Prostate gland (tissue), 2 donors: ENCODE data around the gene ATF6.

Source experiments
- POLR2A ChIP-seq: fragments of 450-650 bp; IDR thresholded peaks from one replicate; pipeline ENCODE4 v1.6.1; 2016; ENCODE audit warnings: antibody characterized with exemption, mild to moderate bottlenecking
- TF ChIP-seq, protein P1 (sequence below), 4 experiments: fragments of 200-600 bp in 2 of 4; fragments of 450-650 bp in 2 of 4; sonication (generic) in 2 of 4; IDR thresholded peaks; 1 replicate in 3 of 4; 2 replicates in 1 of 4; pipeline ENCODE4 v1.5.1; 2016 to 2019; ENCODE audit warnings: antibody characterized with exemption in 4 of 4, mild to moderate bottlenecking in 2 of 4, moderate library complexity in 2 of 4

DNA sequence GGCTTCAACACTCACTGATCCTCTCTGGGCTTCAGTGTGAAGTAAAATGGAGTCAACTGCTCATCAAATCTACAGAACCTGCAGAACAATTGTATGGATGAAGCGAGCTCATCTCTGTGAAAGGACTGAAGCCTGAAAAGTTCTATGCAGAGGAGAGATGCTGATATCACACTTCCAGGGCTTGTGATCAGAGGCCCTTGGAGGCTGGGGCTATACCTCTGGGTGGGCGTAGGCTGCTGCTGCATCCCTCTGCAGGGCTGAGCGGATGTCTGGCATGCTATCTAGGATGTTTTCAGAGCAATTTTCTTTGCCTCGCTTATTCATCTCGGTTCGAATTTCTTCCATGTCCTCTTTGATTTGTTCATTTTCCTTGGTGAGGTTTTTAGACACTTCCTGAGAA, 240.0 kb downstream of the ATF6 start:
- TF ChIP-seq, protein P1, sequence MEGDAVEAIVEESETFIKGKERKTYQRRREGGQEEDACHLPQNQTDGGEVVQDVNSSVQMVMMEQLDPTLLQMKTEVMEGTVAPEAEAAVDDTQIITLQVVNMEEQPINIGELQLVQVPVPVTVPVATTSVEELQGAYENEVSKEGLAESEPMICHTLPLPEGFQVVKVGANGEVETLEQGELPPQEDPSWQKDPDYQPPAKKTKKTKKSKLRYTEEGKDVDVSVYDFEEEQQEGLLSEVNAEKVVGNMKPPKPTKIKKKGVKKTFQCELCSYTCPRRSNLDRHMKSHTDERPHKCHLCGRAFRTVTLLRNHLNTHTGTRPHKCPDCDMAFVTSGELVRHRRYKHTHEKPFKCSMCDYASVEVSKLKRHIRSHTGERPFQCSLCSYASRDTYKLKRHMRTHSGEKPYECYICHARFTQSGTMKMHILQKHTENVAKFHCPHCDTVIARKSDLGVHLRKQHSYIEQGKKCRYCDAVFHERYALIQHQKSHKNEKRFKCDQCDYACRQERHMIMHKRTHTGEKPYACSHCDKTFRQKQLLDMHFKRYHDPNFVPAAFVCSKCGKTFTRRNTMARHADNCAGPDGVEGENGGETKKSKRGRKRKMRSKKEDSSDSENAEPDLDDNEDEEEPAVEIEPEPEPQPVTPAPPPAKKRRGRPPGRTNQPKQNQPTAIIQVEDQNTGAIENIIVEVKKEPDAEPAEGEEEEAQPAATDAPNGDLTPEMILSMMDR (IDR thresholded peaks at IDR 0.05): no peak
- TF ChIP-seq POLR2A: no peak
